ENCODE measurements around the gene SPATA1. TPM values are rescaled to one million over a fixed set of nuclear protein-coding genes. Genes with fewer than 3 reads are reported as not detected.

Gene SPATA1
- polyA plus RNA-seq, 3 donors: 0.40 to 1.9 (median 0.43) TPM

DNA sequence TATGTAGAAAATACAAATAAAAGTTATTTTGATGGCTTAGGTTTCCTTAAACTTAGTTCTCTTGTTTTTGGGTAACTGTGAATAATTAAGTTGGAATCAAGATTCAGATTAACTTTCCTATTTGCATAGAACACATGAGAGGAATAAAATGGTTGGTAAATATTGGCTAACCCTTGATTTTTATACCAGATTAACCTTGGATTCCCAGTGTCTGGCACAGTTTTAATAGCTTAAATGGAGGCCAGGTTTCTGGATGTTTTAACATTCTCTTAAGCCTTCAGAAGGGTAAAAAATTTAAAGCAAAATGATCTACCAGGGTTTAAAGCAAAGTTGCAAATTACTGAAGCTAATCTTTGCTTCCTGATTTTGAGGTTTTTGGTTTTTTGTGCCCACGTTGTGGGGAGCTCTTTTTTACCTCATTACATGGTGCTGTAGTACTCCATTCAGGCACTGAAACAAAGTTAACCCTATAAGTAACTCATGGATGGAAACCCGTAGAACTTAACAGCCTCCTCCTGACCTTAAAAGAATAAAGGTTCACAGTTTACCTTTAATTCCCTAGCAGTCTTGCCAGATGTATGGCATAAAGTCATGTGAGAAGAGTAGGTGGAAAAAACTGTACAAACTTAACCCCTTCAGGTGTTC, 8.4 kb upstream of the SPATA1 start:
- Histone ChIP-seq H3K4me3 (replicated peaks in 1 of 3; ENCODE audit: low read depth in 2 of 3, low read length in 3 of 3) (no peak overlapping the region), H3K9ac (ENCODE audit: insufficient read depth, low read length, poor library complexity, severe bottlenecking) (no peak overlapping the region), H3K9me3 (replicated peaks in 1 of 2; ENCODE audit: control insufficient read depth in 1 of 2, insufficient read depth in 1 of 2, low read length in 2 of 2) (no peaks in the 10 kb centered on the region), H2AFZ (ENCODE audit: insufficient read depth, low read depth, low read length, poor library complexity, severe bottlenecking) (no peak overlapping the region), H3K36me3 (replicated peaks in 1 of 2; ENCODE audit: control insufficient read depth in 1 of 2, insufficient read depth in 2 of 2, low read length in 2 of 2) (peaks cover 62 to 90% of the 10 kb centered on the region in 2 donors), H3K4me2 (replicated peaks; ENCODE audit: extremely low read depth, low read length, poor library complexity, severe bottlenecking) (no peak overlapping the region), H4K20me1 (ENCODE audit: insufficient read depth, low read length) (peaks cover 70% of the 10 kb centered on the region), H3K27me3 (ENCODE audit: control insufficient read depth in 2 of 2, insufficient read depth in 2 of 2, low read length in 2 of 2) (no peaks in the 10 kb centered on the region), H3K27ac (ENCODE audit: low read depth in 1 of 2, low read length in 2 of 2) (no peak overlapping the region), H3K4me1 (ENCODE audit: control insufficient read depth in 1 of 2, insufficient read depth in 2 of 2, low read length in 2 of 2) (peaks cover under 1 to 7% of the 10 kb centered on the region in 2 donors), H3K79me2 (ENCODE audit: insufficient read depth, low read length) (peaks cover 48% of the 10 kb centered on the region)
- no peaks in the 10 kb centered on the region for H3K9me3 Mint-ChIP-seq
- WGBS (ENCODE audit: insufficient coverage): no CpG with 5 or more reads among the region's 2 CpGs
- H3K36me3 Mint-ChIP-seq: peaks cover 68 to 85% of the 10 kb centered on the region in 2 donors
- H3K4me3 Mint-ChIP-seq: no peak overlapping the region
- H3K4me1 Mint-ChIP-seq: peaks cover 14% of the 10 kb centered on the region
- no peaks in the 10 kb centered on the region for H3K27me3 Mint-ChIP-seq (ENCODE audit: low read depth in 3 of 3)
- H3K27ac Mint-ChIP-seq: peak overlapping the region in 2 of 7 donors; percentile 28 to 32
- TF ChIP-seq, protein P1, sequence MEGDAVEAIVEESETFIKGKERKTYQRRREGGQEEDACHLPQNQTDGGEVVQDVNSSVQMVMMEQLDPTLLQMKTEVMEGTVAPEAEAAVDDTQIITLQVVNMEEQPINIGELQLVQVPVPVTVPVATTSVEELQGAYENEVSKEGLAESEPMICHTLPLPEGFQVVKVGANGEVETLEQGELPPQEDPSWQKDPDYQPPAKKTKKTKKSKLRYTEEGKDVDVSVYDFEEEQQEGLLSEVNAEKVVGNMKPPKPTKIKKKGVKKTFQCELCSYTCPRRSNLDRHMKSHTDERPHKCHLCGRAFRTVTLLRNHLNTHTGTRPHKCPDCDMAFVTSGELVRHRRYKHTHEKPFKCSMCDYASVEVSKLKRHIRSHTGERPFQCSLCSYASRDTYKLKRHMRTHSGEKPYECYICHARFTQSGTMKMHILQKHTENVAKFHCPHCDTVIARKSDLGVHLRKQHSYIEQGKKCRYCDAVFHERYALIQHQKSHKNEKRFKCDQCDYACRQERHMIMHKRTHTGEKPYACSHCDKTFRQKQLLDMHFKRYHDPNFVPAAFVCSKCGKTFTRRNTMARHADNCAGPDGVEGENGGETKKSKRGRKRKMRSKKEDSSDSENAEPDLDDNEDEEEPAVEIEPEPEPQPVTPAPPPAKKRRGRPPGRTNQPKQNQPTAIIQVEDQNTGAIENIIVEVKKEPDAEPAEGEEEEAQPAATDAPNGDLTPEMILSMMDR (IDR thresholded peaks at IDR 0.05): no peak
- intact Hi-C loops (cut with micrococcal nuclease): no loop called here
- no peak for DNase-seq

DNA sequence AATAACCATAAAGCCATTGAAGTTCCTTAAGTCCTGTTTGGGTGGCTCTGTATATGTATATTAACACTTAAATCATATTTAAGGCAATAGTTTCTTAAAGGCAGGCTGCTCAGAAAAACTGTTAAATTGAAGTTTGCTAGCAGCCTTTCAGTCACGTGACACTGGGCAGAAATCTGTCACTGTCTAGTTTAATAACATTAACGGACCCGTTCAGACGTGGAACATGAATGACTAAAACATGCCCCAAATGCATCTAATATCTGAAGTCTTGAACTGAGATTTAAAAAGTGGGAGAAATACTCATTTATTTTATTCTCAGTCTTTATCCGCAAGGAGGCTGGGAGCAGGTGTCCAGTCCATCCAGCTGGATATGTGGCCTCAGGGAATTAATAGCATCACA, 3.3 kb upstream of the SPATA1 start:
- H3K4me3 Mint-ChIP-seq: no peak overlapping the region
- DNase-seq: no peak
- Histone ChIP-seq H3K9ac (ENCODE audit: insufficient read depth, low read length, poor library complexity, severe bottlenecking) (no peak overlapping the region), H3K4me3 (replicated peaks in 1 of 3; ENCODE audit: low read depth in 2 of 3, low read length in 3 of 3) (peak overlapping the region in 1 of 3 experiments; percentile 97), H3K79me2 (ENCODE audit: insufficient read depth, low read length) (peaks cover 92% of the 10 kb centered on the region), H3K9me3 (replicated peaks in 1 of 2; ENCODE audit: control insufficient read depth in 1 of 2, insufficient read depth in 1 of 2, low read length in 2 of 2) (no peaks in the 10 kb centered on the region), H3K36me3 (replicated peaks in 1 of 2; ENCODE audit: control insufficient read depth in 1 of 2, insufficient read depth in 2 of 2, low read length in 2 of 2) (peaks cover 30 to 43% of the 10 kb centered on the region in 2 donors), H3K4me1 (ENCODE audit: control insufficient read depth in 1 of 2, insufficient read depth in 2 of 2, low read length in 2 of 2) (peaks cover 26 to 40% of the 10 kb centered on the region in 2 donors), H3K4me2 (replicated peaks; ENCODE audit: extremely low read depth, low read length, poor library complexity, severe bottlenecking) (peak overlapping the region; percentile 77), H4K20me1 (ENCODE audit: insufficient read depth, low read length) (peaks cover 74% of the 10 kb centered on the region), H2AFZ (ENCODE audit: insufficient read depth, low read depth, low read length, poor library complexity, severe bottlenecking) (no peak overlapping the region), H3K27me3 (ENCODE audit: control insufficient read depth in 2 of 2, insufficient read depth in 2 of 2, low read length in 2 of 2) (no peaks in the 10 kb centered on the region), H3K27ac (ENCODE audit: low read depth in 1 of 2, low read length in 2 of 2) (peak overlapping the region in 1 of 2 donors; percentile 97)
- WGBS (ENCODE audit: insufficient coverage): 40% methylated on average over 1 of the region's 5 CpGs
- no peaks in the 10 kb centered on the region for H3K27me3 Mint-ChIP-seq (ENCODE audit: low read depth in 3 of 3)
- peaks cover 35% of the 10 kb centered on the region for H3K4me1 Mint-ChIP-seq
- H3K9me3 Mint-ChIP-seq: peaks cover 0 to 2% (median 0%) of the 10 kb centered on the region in 7 donors
- no peak overlapping the region for H3K27ac Mint-ChIP-seq
- TF ChIP-seq, protein P1 (IDR thresholded peaks at IDR 0.05): no peak
- intact Hi-C loops (cut with micrococcal nuclease): loop anchor here in 1 of 2 donors (10.0 kb wide), 1 partner anchor 58 kb away; no protein-coding TSS in a partner anchor
- H3K36me3 Mint-ChIP-seq: peaks cover 26 to 41% of the 10 kb centered on the region in 2 donors
